Body of pancreas (tissue), 4 donors: ENCODE measurements around the gene ACTN2. TPM values are rescaled to one million over a fixed set of nuclear protein-coding genes. Genes with fewer than 3 reads are reported as not detected.
A peak's percentile ranks its signal among the peaks of the same experiment; 100 is the strongest.

Source experiments
- ATAC-seq: fragments of 150-250 bp; one replicate; pipeline ENCODE4 v1.9.1; 2016
- DNase-seq, 4 donors: peaks; one replicate each; pipeline ENCODE4 v3.0.0-alpha.2; 2019
- H3K27ac ChIP-seq, 4 donors: fragments of 200-600 bp; sonication (generic); 1 replicate in 3 of 4; 2 replicates in 1 of 4; pipeline versions ENCODE4 v1.5.1 to v1.6.1; 2016 to 2019; ENCODE audit warnings: mild to moderate bottlenecking in 1 of 4, mixed read lengths in 1 of 4, moderate library complexity in 1 of 4
- H3K27me3 ChIP-seq, 2 donors: fragments of 200-600 bp; sonication (generic); one replicate each; pipeline ENCODE4 v1.6.0; 2016; ENCODE audit warnings: mild to moderate bottlenecking in 1 of 2
- H3K36me3 ChIP-seq, 2 donors: fragments of 200-600 bp; sonication (generic); replicated peaks in 1 of 2; 2 replicates each; pipeline ENCODE4 v1.5.1; 2016; ENCODE audit warnings: low read depth in 2 of 2; ENCODE audit not compliant: insufficient read depth in 1 of 2
- H3K4me1 ChIP-seq: fragments of 200-600 bp; sonication (generic); one replicate; pipeline ENCODE4 v1.6.0; 2016
- H3K4me3 ChIP-seq, 2 donors: fragments of 200-600 bp; sonication (generic); 1 replicate in 1 of 2; 2 replicates in 1 of 2; pipeline ENCODE4 v1.5.1; 2016 to 2019
- H3K9me3 ChIP-seq, 3 donors: fragments of 200-600 bp; sonication (generic); 1 replicate in 2 of 3; 2 replicates in 1 of 3; pipeline ENCODE4 v1.5.1; 2016
- CTCF ChIP-seq, 7 experiments: fragments of 450-650 bp in 4 of 7; fragments of 200-600 bp in 3 of 7; sonication (generic) in 3 of 7; IDR thresholded peaks; one replicate each; pipeline ENCODE4 v1.5.1; 2016 to 2019; ENCODE audit warnings: antibody characterized with exemption in 7 of 7
- POLR2A ChIP-seq, 3 donors: fragments of 450-650 bp; IDR thresholded peaks; one replicate each; pipeline ENCODE4 v1.6.1; 2016; ENCODE audit warnings: antibody characterized with exemption in 3 of 3, mild to moderate bottlenecking in 2 of 3
- WGBS, 2 donors: methylation state at CpG; one replicate each; pipeline ENCODE4 v1.1.5; 2017; 5-methylcytosine and 5-hydroxymethylcytosine counted together
- intact Hi-C: fragments of 100-400 bp; cut with DNase I; formaldehyde crosslinking; loops from one replicate; pipeline ENCODE4 v1.15.1; 2023
- total RNA-seq, 2 donors: library from RNA; depleted of rRNA; stranded (reverse); fragments of >200 nt; gene quantifications; one replicate each; pipeline ENCODE4 v1.1.0, GENCODE V29; 2016

ACTN2 gene
- total RNA-seq, 2 donors from 2014 or later = 3.0 to 3.1 TPM

GRCh38 chr1:236794585-236795034, 108.3 kb downstream of the ACTN2 start:
- H3K36me3 ChIP-seq = no peaks in the 10 kb centered on the region
- no peaks in the 10 kb centered on the region for H3K9me3 ChIP-seq
- H3K27ac ChIP-seq = peak overlapping the region; percentile 47 to 96 (median 92)
- ATAC-seq (no peak), DNase-seq (no peak)
- peaks cover 26% of the 10 kb centered on the region for H3K4me1 ChIP-seq
- no peak for TF ChIP-seq POLR2A (IDR thresholded peaks at IDR 0.05)
- no peak for TF ChIP-seq CTCF (IDR thresholded peaks at IDR 0.05)
- H3K4me3 ChIP-seq = peak overlapping the region in 1 of 2 donors; percentile 90
- intact Hi-C loops = no loop called here
- WGBS, 2 donors = 2 to 5% methylated on average over 10 to 11 of the region's 11 CpGs
- no peaks in the 10 kb centered on the region for H3K27me3 ChIP-seq

- H3K27me3 ChIP-seq = no peaks in the 10 kb centered on the region
- no peaks in the 10 kb centered on the region for H3K9me3 ChIP-seq
- H3K36me3 ChIP-seq = no peaks in the 10 kb centered on the region
- TF ChIP-seq POLR2A (IDR thresholded peaks at IDR 0.05) = peak; percentile 86 to 97 (median 95)
- peak in 1 of 7 experiments; percentile 18 for TF ChIP-seq CTCF (IDR thresholded peaks at IDR 0.05)
- H3K4me3 ChIP-seq = peak within 1 kb of the TSS; percentile 83 to 90
- ATAC-seq (peak; percentile 97), DNase-seq (peak; percentile 98 to 99 (median 98))
- peaks cover 32% of the 10 kb centered on the region for H3K4me1 ChIP-seq
- WGBS, 2 donors = 0% methylated on average over 11 to 67 of the region's 67 CpGs
- intact Hi-C loops = no loop called here
- peak within 1 kb of the TSS; percentile 90 to 96 (median 92) for H3K27ac ChIP-seq
These were observed 108.9 kb downstream of the ACTN2 start, which contains the start of gene MTR for GRCh38 chr1:236795035-236795756. TSS of gene MTR (plus strand) at chr1:236795292. CDS start at chr1:236795704, 412 bp downstream.

GRCh38 chr1:236795757-236796667, 109.7 kb downstream of the ACTN2 start:
- TF ChIP-seq POLR2A (IDR thresholded peaks at IDR 0.05) (no peak), CTCF (IDR thresholded peaks at IDR 0.05) (no peak)
- peak overlapping the region; percentile 90 to 96 (median 92) for H3K27ac ChIP-seq
- 0 to 1% methylated on average over 40 to 41 of the region's 41 CpGs for WGBS, 2 donors
- ATAC-seq (peak; percentile 22), DNase-seq (peak in 1 of 4 donors; percentile 60)
- H3K36me3 ChIP-seq = no peaks in the 10 kb centered on the region
- H3K27me3 ChIP-seq = no peaks in the 10 kb centered on the region
- peaks cover 40% of the 10 kb centered on the region for H3K4me1 ChIP-seq
- intact Hi-C loops = no loop called here
- no peaks in the 10 kb centered on the region for H3K9me3 ChIP-seq
- peak overlapping the region; percentile 83 to 90 for H3K4me3 ChIP-seq

GRCh38 chr1:236799001-236799400, 112.7 kb downstream of the ACTN2 start:
- no peaks in the 10 kb centered on the region for H3K9me3 ChIP-seq
- TF ChIP-seq POLR2A (IDR thresholded peaks at IDR 0.05) = no peak
- TF ChIP-seq CTCF (IDR thresholded peaks at IDR 0.05) = no peak
- no peaks in the 10 kb centered on the region for H3K27me3 ChIP-seq
- intact Hi-C loops = no loop called here
- no peak overlapping the region for H3K27ac ChIP-seq
- no peaks in the 10 kb centered on the region for H3K36me3 ChIP-seq
- no peak overlapping the region for H3K4me3 ChIP-seq
- H3K4me1 ChIP-seq = peaks cover 51% of the 10 kb centered on the region
- 92 to 97% methylated on average over 5 of the region's 5 CpGs for WGBS, 2 donors
- ATAC-seq = no peak
- no peak for DNase-seq
